Right lobe of liver (tissue), 6 donors: ENCODE results near the gene NUBP2. TPM values are rescaled to one million over a fixed set of nuclear protein-coding genes. Genes with fewer than 3 reads are reported as not detected.

ENCODE experiments used
- ATAC-seq, 4 donors: fragments of 200-7000 bp; cut with Tn5 transposase; one replicate each; pipeline ENCODE4 v1.9.1; 2020; ENCODE audit warnings: mild to moderate bottlenecking in 4 of 4, moderate library complexity in 4 of 4
- DNase-seq, 3 donors: peaks; one replicate each; pipeline ENCODE4 v3.0.0-alpha.2; 2020
- H3K27ac ChIP-seq, 3 donors: fragments of 200-600 bp; one replicate each; pipeline ENCODE4 v1.8.0; 2022
- H3K27me3 ChIP-seq, 2 donors: fragments of 200-600 bp; one replicate each; pipeline ENCODE4 v1.8.0; 2022
- H3K36me3 ChIP-seq, 4 donors: fragments of 200-600 bp; sonication (generic) in 1 of 4; one replicate each; pipeline versions ENCODE4 v1.5.1 to v1.8.0; 2017 to 2022; ENCODE audit warnings: control low read depth in 1 of 4
- H3K4me1 ChIP-seq, 4 donors: fragments of 200-600 bp; sonication (generic) in 1 of 4; one replicate each; pipeline versions ENCODE4 v1.5.1 to v1.8.0; 2017 to 2022; ENCODE audit warnings: control low read depth in 1 of 4
- H3K4me3 ChIP-seq, 3 donors: fragments of 200-600 bp; one replicate each; pipeline ENCODE4 v1.8.0; 2022
- H3K9me3 ChIP-seq, 4 donors: fragments of 200-600 bp; sonication (generic) in 1 of 4; one replicate each; pipeline versions ENCODE4 v1.5.1 to v1.8.0; 2017 to 2022; ENCODE audit warnings: control low read depth in 1 of 4
- CTCF ChIP-seq, 4 donors: fragments of 200-600 bp in 3 of 4; fragments of 450-650 bp in 1 of 4; IDR thresholded peaks; one replicate each; pipeline versions ENCODE4 v1.5.1 to v1.8.0; 2016 to 2022; ENCODE audit warnings: antibody characterized with exemption in 4 of 4, mild to moderate bottlenecking in 2 of 4
- POLR2A ChIP-seq: fragments of 450-650 bp; IDR thresholded peaks from one replicate; pipeline ENCODE4 v1.6.1; 2017; ENCODE audit warnings: antibody characterized with exemption, mild to moderate bottlenecking
- WGBS: methylation state at CpG from one replicate; pipeline ENCODE4 v1.1.6; 2018; ENCODE audit warnings: low coverage, low lambda C conversion rate; ENCODE audit not compliant: insufficient coverage; ENCODE audit errors: missing lambda C conversion rate; 5-methylcytosine and 5-hydroxymethylcytosine counted together
- intact Hi-C, 2 donors: fragments of 100-400 bp; cut with DNase I; formaldehyde crosslinking; loops; one replicate each; pipeline versions ENCODE4 v1.11.2 to v1.14.1; 2022
- total RNA-seq, 6 experiments: library from RNA; depleted of rRNA in 2 of 6; stranded (reverse); fragments of >200 nt in 2 of 6; fragmentation: NEBNext Ultra II Directional in 3 of 6; extraction: Animal tissue kit (Norgen Biotek cat#: 25700) in 3 of 6; gene quantifications; one replicate each; pipeline versions ENCODE4 v1.1.0 to v1.2.4, GENCODE V29; 2016 to 2023
- donor health status: DM: no; HTN: yes; CAD: no.
- donor health status: DM: no; HTN: no; CAD: no.
- donor health status: DM: no; HTN: no; CAD: no.
- donor health status: DM: no; HTN: yes; CAD: no.
- donor health status: DM: no; HTN: yes; CAD: no.

Gene NUBP2
- total RNA-seq, 6 experiments from 2014 or later: 21.1 to 90.3 (median 32.6) TPM

GRCh38 chr16:1810536-1810935, 27.8 kb downstream of the NUBP2 start:
- 93% methylated on average over 8 of the region's 16 CpGs for WGBS
- Histone ChIP-seq H3K36me3 (peaks cover 0 to 50% (median 29%) of the 10 kb centered on the region in 4 donors), H3K4me3 (no peak overlapping the region), H3K9me3 (no peaks in the 10 kb centered on the region), H3K27me3 (no peaks in the 10 kb centered on the region), H3K4me1 (peaks cover 0 to 5% (median 0%) of the 10 kb centered on the region in 4 donors), H3K27ac (no peak overlapping the region)
- intact Hi-C loops: no loop called here
- DNase-seq (no peak), ATAC-seq (no peak)
- TF ChIP-seq POLR2A: no peak
- no peak for TF ChIP-seq CTCF (IDR thresholded peaks at IDR 0.05)

- WGBS: 3% methylated on average over 14 of the region's 17 CpGs
- Histone ChIP-seq H3K4me1 (peaks cover 0 to 13% (median 5%) of the 10 kb centered on the region in 4 donors), H3K36me3 (peaks cover 0 to 56% (median 35%) of the 10 kb centered on the region in 4 donors), H3K27ac (no peak overlapping the region), H3K27me3 (no peaks in the 10 kb centered on the region), H3K4me3 (no peak overlapping the region), H3K9me3 (no peaks in the 10 kb centered on the region)
- intact Hi-C loops: no loop called here
- DNase-seq (peak; percentile 91 to 92 (median 91)), ATAC-seq (peak; percentile 93 to 97 (median 96))
- TF ChIP-seq POLR2A (no peak), CTCF (IDR thresholded peaks at IDR 0.05) (peak; percentile 69 to 90 (median 79))
Observed at GRCh38 chr16:1812732-1813163, 30.0 kb downstream of the NUBP2 start.

GRCh38 chr16:1815461-1815860, 32.7 kb downstream of the NUBP2 start:
- ATAC-seq (no peak), DNase-seq (peak in 1 of 3 donors; percentile 3)
- no peak for TF ChIP-seq CTCF (IDR thresholded peaks at IDR 0.05)
- TF ChIP-seq POLR2A: no peak
- 74% methylated on average over 5 of the region's 11 CpGs for WGBS
- H3K27ac ChIP-seq: no peak overlapping the region
- H3K9me3 ChIP-seq: no peaks in the 10 kb centered on the region
- H3K27me3 ChIP-seq: no peaks in the 10 kb centered on the region
- H3K4me1 ChIP-seq: peaks cover 0 to 22% (median 5%) of the 10 kb centered on the region in 4 donors
- H3K36me3 ChIP-seq: peaks cover 0 to 48% (median 26%) of the 10 kb centered on the region in 4 donors
- intact Hi-C loops: no loop called here
- no peak overlapping the region for H3K4me3 ChIP-seq

GRCh38 chr16:1816396-1817275, 33.9 kb downstream of the NUBP2 start:
- peak; percentile 58 to 85 (median 84) for DNase-seq
- intact Hi-C loops: no loop called here
- Histone ChIP-seq H3K9me3 (no peaks in the 10 kb centered on the region), H3K4me3 (no peak overlapping the region), H3K27ac (peak overlapping the region in 2 of 3 donors; percentile 44 to 49), H3K4me1 (peaks cover 0 to 22% (median 5%) of the 10 kb centered on the region in 4 donors), H3K27me3 (no peaks in the 10 kb centered on the region), H3K36me3 (peaks cover 0 to 56% (median 32%) of the 10 kb centered on the region in 4 donors)
- ATAC-seq: peak; percentile 17 to 62 (median 51)
- TF ChIP-seq POLR2A (no peak), CTCF (IDR thresholded peaks at IDR 0.05) (no peak)
- WGBS: 87% methylated on average over 10 of the region's 40 CpGs
